Thymus (tissue), 11 donors: ENCODE data around the gene OMG. TPM values are rescaled to one million over a fixed set of nuclear protein-coding genes. Genes with fewer than 3 reads are reported as not detected.

Source experiments
- DNase-seq, 9 donors: peaks; one replicate each; pipeline ENCODE4 v3.0.0-alpha.2; 2013; ENCODE audit warnings: low spot score in 9 of 9, low read depth in 6 of 9, missing footprints in 1 of 9
- H3K27ac ChIP-seq, 2 donors: one replicate each; pipeline ENCODE4 v1.5.1; 2013; ENCODE audit warnings: control low read depth in 1 of 2, low read depth in 1 of 2, low read length in 1 of 2, mild to moderate bottlenecking in 1 of 2, moderate library complexity in 1 of 2
- H3K27me3 ChIP-seq, 2 donors: one replicate each; pipeline ENCODE4 v1.5.1; 2013; ENCODE audit warnings: low read length in 1 of 2; ENCODE audit not compliant: control insufficient read depth in 2 of 2, insufficient read depth in 1 of 2
- H3K36me3 ChIP-seq, 2 donors: one replicate each; pipeline ENCODE4 v1.5.1; 2013; ENCODE audit warnings: low read length in 1 of 2, mild to moderate bottlenecking in 1 of 2, moderate library complexity in 1 of 2; ENCODE audit not compliant: control insufficient read depth in 2 of 2, insufficient read depth in 2 of 2
- H3K4me1 ChIP-seq, 2 donors: one replicate each; pipeline ENCODE4 v1.5.1; 2013; ENCODE audit warnings: low read length in 2 of 2; ENCODE audit not compliant: control insufficient read depth in 2 of 2, insufficient read depth in 2 of 2
- H3K4me3 ChIP-seq, 2 donors: one replicate each; pipeline ENCODE4 v1.5.1; 2013; ENCODE audit warnings: low read length in 2 of 2, control low read depth in 1 of 2, mild to moderate bottlenecking in 1 of 2
- H3K9me3 ChIP-seq, 2 donors: one replicate each; pipeline ENCODE4 v1.5.1; 2013; ENCODE audit warnings: low read length in 1 of 2, mild to moderate bottlenecking in 1 of 2; ENCODE audit not compliant: control insufficient read depth in 2 of 2, insufficient read depth in 1 of 2
- WGBS: extraction: QIAGEN DNeasy Blood & Tissue Kit; methylation state at CpG from one replicate; pipeline ENCODE4 v1.1.7; 2013; 5-methylcytosine and 5-hydroxymethylcytosine counted together
- polyA plus RNA-seq: library from polyadenylated mRNA; stranded (reverse); fragments of 200-250 nt; gene quantifications from one replicate; pipeline ENCODE4 v1.2.3, GENCODE V29; 2013
- total RNA-seq: library from RNA; stranded (reverse); fragments of 120-200 nt; gene quantifications from one replicate; pipeline ENCODE4 v1.2.4, GENCODE V29; 2013
- donor health status: healthy.

Gene OMG
- total and polyA plus RNA-seq, 2 donors = 0.14 to 1.3 TPM

- peak overlapping the region; percentile 69 to 87 for H3K27ac ChIP-seq
- no peak for DNase-seq
- no peaks in the 10 kb centered on the region for H3K9me3 ChIP-seq
- whole genome bisulfite sequencing = 15% methylated on average over 3 of the region's 3 CpGs
- H3K4me3 ChIP-seq = peak overlapping the region; percentile 44 to 77
- no peaks in the 10 kb centered on the region for H3K27me3 ChIP-seq
- peaks cover 13 to 18% of the 10 kb centered on the region in 2 donors for H3K4me1 ChIP-seq
- peaks cover 0 to 4% of the 10 kb centered on the region in 2 donors for H3K36me3 ChIP-seq
These were observed 14.5 kb upstream of the OMG start for GRCh38 chr17:31311526-31311925.

GRCh38 chr17:31310886-31311285 lies 13.8 kb upstream of the OMG start:
- H3K27ac ChIP-seq = peak overlapping the region; percentile 87 to 88
- WGBS = 3% methylated on average over 7 of the region's 7 CpGs
- H3K4me3 ChIP-seq = peak overlapping the region; percentile 44 to 77
- H3K9me3 ChIP-seq = no peaks in the 10 kb centered on the region
- DNase-seq = peak in 1 of 9 donors; percentile 63
- no peaks in the 10 kb centered on the region for H3K27me3 ChIP-seq
- H3K36me3 ChIP-seq = peaks cover 0 to 4% of the 10 kb centered on the region in 2 donors
- H3K4me1 ChIP-seq = peaks cover 12 to 17% of the 10 kb centered on the region in 2 donors

- Histone ChIP-seq H3K27me3 (no peaks in the 10 kb centered on the region), H3K4me3 (peak overlapping the region; percentile 44 to 77), H3K4me1 (peaks cover 10 to 15% of the 10 kb centered on the region in 2 donors), H3K9me3 (no peaks in the 10 kb centered on the region), H3K36me3 (peaks cover under 1 to 9% of the 10 kb centered on the region in 2 donors), H3K27ac (peak overlapping the region; percentile 87 to 92)
- DNase-seq = peak in 7 of 9 donors; percentile 84 to 96 (median 89)
- 2% methylated on average over 2 of the region's 2 CpGs for WGBS
These were observed 13.2 kb upstream of the OMG start for GRCh38 chr17:31310260-31310659.

GRCh38 chr17:31309556-31309955 lies 12.5 kb upstream of the OMG start:
- Histone ChIP-seq H3K4me1 (peaks cover 10 to 15% of the 10 kb centered on the region in 2 donors), H3K27me3 (no peaks in the 10 kb centered on the region), H3K27ac (peak overlapping the region; percentile 68 to 87), H3K36me3 (peaks cover 6 to 16% of the 10 kb centered on the region in 2 donors), H3K9me3 (no peaks in the 10 kb centered on the region), H3K4me3 (peak overlapping the region; percentile 44 to 77)
- 2% methylated on average over 2 of the region's 2 CpGs for WGBS
- peak in 2 of 9 donors; percentile 24 to 60 for DNase-seq

GRCh38 chr17:31308372-31309334 lies 11.6 kb upstream of the OMG start:
- H3K36me3 ChIP-seq = peaks cover 10 to 21% of the 10 kb centered on the region in 2 donors
- H3K4me3 ChIP-seq = peak overlapping the region; percentile 44 to 77
- peaks cover 10 to 15% of the 10 kb centered on the region in 2 donors for H3K4me1 ChIP-seq
- no peaks in the 10 kb centered on the region for H3K9me3 ChIP-seq
- H3K27ac ChIP-seq = peak overlapping the region; percentile 85 to 87
- DNase-seq = no peak
- H3K27me3 ChIP-seq = no peaks in the 10 kb centered on the region
- WGBS = 51% methylated on average over 5 of the region's 5 CpGs

- peaks cover 10 to 27% of the 10 kb centered on the region in 2 donors for H3K36me3 ChIP-seq
- H3K9me3 ChIP-seq = no peaks in the 10 kb centered on the region
- peaks cover 10 to 15% of the 10 kb centered on the region in 2 donors for H3K4me1 ChIP-seq
- H3K27me3 ChIP-seq = no peaks in the 10 kb centered on the region
- no peak for DNase-seq
- WGBS = 19% methylated on average over 1 of the region's 1 CpG
- H3K27ac ChIP-seq = peak overlapping the region in 1 of 2 donors; percentile 87
- peak overlapping the region in 1 of 2 donors; percentile 12 for H3K4me3 ChIP-seq
These were observed 10.6 kb upstream of the OMG start for GRCh38 chr17:31307640-31308039.

- H3K27me3 ChIP-seq = no peaks in the 10 kb centered on the region
- no peaks in the 10 kb centered on the region for H3K9me3 ChIP-seq
- H3K4me1 ChIP-seq = no peaks in the 10 kb centered on the region
- H3K4me3 ChIP-seq = no peak overlapping the region
- H3K36me3 ChIP-seq = peaks cover 5 to 13% of the 10 kb centered on the region in 2 donors
- no peak overlapping the region for H3K27ac ChIP-seq
- no peak for DNase-seq
These were observed 2.6 kb upstream of the OMG start for GRCh38 chr17:31299624-31300023.

GRCh38 chr17:31296142-31296541 lies 897 bp downstream of the OMG start:
- Histone ChIP-seq H3K27me3 (no peaks in the 10 kb centered on the region), H3K4me1 (no peaks in the 10 kb centered on the region), H3K36me3 (peaks cover 0 to 5% of the 10 kb centered on the region in 2 donors), H3K4me3 (no peak overlapping the region), H3K27ac (no peak overlapping the region), H3K9me3 (no peaks in the 10 kb centered on the region)
- 98% methylated on average over 2 of the region's 2 CpGs for WGBS
- no peak for DNase-seq

GRCh38 chr17:31295489-31295871 lies 1.6 kb downstream of the OMG start:
- H3K27ac ChIP-seq = no peak overlapping the region
- 100% methylated on average over 1 of the region's 1 CpG for WGBS

More at GRCh38 chr17:31295489-31295871, 1.6 kb downstream of the OMG start:
- Histone ChIP-seq H3K27me3 (no peaks in the 10 kb centered on the region), H3K9me3 (no peaks in the 10 kb centered on the region), H3K4me3 (no peak overlapping the region), H3K4me1 (no peaks in the 10 kb centered on the region), H3K36me3 (peaks cover 0 to 5% of the 10 kb centered on the region in 2 donors)
- DNase-seq = no peak
